WTC11 (cell line): ENCODE results near the gene NPHS1.

ENCODE experiments used
- E2F1 ChIP-seq: sonication (generic); formaldehyde crosslinking; IDR thresholded peaks from 2 replicates; pipeline ENCODE4 v1.8.0; 2022; ENCODE audit warnings: mild to moderate bottlenecking, missing genetic modification reagents
- RELA ChIP-seq: sonication (generic); formaldehyde crosslinking; IDR thresholded peaks from 2 replicates; pipeline ENCODE4 v1.8.1; 2022; ENCODE audit warnings: missing genetic modification reagents, mild to moderate bottlenecking, borderline replicate concordance
- ZBTB21 ChIP-seq: sonication (generic); formaldehyde crosslinking; IDR thresholded peaks from 2 replicates; pipeline ENCODE4 v1.8.1; 2023; ENCODE audit warnings: mild to moderate bottlenecking, missing genetic modification reagents, borderline replicate concordance

GRCh38 chr19:35789978-35790944 lies 62.0 kb downstream of the NPHS1 start:
- TF ChIP-seq RELA (no peak), E2F1 (CRISPR knock-in tag) (no peak), ZBTB21 (no peak)
